Smooth muscle cell (in vitro differentiated cells): Measurements from ENCODE around the gene MAP4K2. TPM values are rescaled to one million over a fixed set of nuclear protein-coding genes. Genes with fewer than 3 reads are reported as not detected.

Experiments used
- polyA plus RNA-seq: library from polyadenylated mRNA; unstranded; fragments of >200 nt; fragmentation: Nextera tagmentation; extraction: Ambion mirVana; gene quantifications from 2 replicates; pipeline ENCODE4 v1.2.1, GENCODE V29; 2016
- total RNA-seq: library from RNA; depleted of rRNA; stranded (reverse); fragments of >200 nt; gene quantifications from 2 replicates; pipeline ENCODE4 v1.2.3, GENCODE V29; 2014

MAP4K2 gene
- total and polyA plus RNA-seq, 2 experiments from 2014 or later, result 23.6 to 28.9 TPM

Other genes starting within 250 kb of the MAP4K2 start
- gene SLC22A11, start 247.3 kb downstream of the MAP4K2 start, total RNA-seq, result 0.18 TPM in 1 of 2 replicates, not detected in the other
- not detected in 2 replicates for gene SLC22A11, start 247.3 kb downstream of the MAP4K2 start, polyA plus RNA-seq
- not detected in 2 replicates for gene SLC22A12, start 212.0 kb downstream of the MAP4K2 start, total RNA-seq
- not detected in 2 replicates for gene SLC22A12, start 212.0 kb downstream of the MAP4K2 start, polyA plus RNA-seq
- gene NRXN2, start 80.0 kb downstream of the MAP4K2 start, total RNA-seq, result 0.13 and 1.4 TPM in 2 replicates
- 1.7 and 2.6 TPM in 2 replicates for gene NRXN2, start 80.0 kb downstream of the MAP4K2 start, polyA plus RNA-seq
- gene RASGRP2, start 59.1 kb downstream of the MAP4K2 start, total RNA-seq, result 0.40 and 2.9 TPM in 2 replicates
- gene RASGRP2, start 59.1 kb downstream of the MAP4K2 start, polyA plus RNA-seq, result 0.78 and 3.6 TPM in 2 replicates
- gene PYGM, start 43.2 kb downstream of the MAP4K2 start, total RNA-seq, result 0.58 and 2.2 TPM in 2 replicates
- gene PYGM, start 43.2 kb downstream of the MAP4K2 start, polyA plus RNA-seq, result 1.1 and 2.0 TPM in 2 replicates
- gene SF1, start 24.7 kb downstream of the MAP4K2 start, total RNA-seq, result 78.8 and 115 TPM in 2 replicates
- gene SF1, start 24.7 kb downstream of the MAP4K2 start, polyA plus RNA-seq, result 84.2 and 101 TPM in 2 replicates
- 10.5 and 11.6 TPM in 2 replicates for gene MEN1, start 7.3 kb upstream of the MAP4K2 start, total RNA-seq
- 35.4 and 37.3 TPM in 2 replicates for gene MEN1, start 7.3 kb upstream of the MAP4K2 start, polyA plus RNA-seq
- 3.0 and 4.7 TPM in 2 replicates for gene CDC42BPG, start 41.4 kb upstream of the MAP4K2 start, total RNA-seq
- 1.7 and 5.9 TPM in 2 replicates for gene CDC42BPG, start 41.4 kb upstream of the MAP4K2 start, polyA plus RNA-seq
- 30.9 and 59.8 TPM in 2 replicates for gene EHD1, start 75.4 kb upstream of the MAP4K2 start, total RNA-seq
- 42.8 and 46.7 TPM in 2 replicates for gene EHD1, start 75.4 kb upstream of the MAP4K2 start, polyA plus RNA-seq
- 4.8 and 4.9 TPM in 2 replicates for gene ATG2A, start 114.0 kb upstream of the MAP4K2 start, total RNA-seq
- gene ATG2A, start 114.0 kb upstream of the MAP4K2 start, polyA plus RNA-seq, result 6.2 and 8.6 TPM in 2 replicates
- gene PPP2R5B, start 121.5 kb upstream of the MAP4K2 start, total RNA-seq, result 14.9 and 20.7 TPM in 2 replicates
- gene PPP2R5B, start 121.5 kb upstream of the MAP4K2 start, polyA plus RNA-seq, result 32.7 and 36.6 TPM in 2 replicates
- gene GPHA2, start 132.7 kb upstream of the MAP4K2 start, total RNA-seq, result not detected in 2 replicates
- gene GPHA2, start 132.7 kb upstream of the MAP4K2 start, polyA plus RNA-seq, result 0.40 TPM in 1 of 2 replicates, not detected in the other
- gene MAJIN, start 168.9 kb upstream of the MAP4K2 start, total RNA-seq, result not detected in 2 replicates
- not detected in 2 replicates for gene MAJIN, start 168.9 kb upstream of the MAP4K2 start, polyA plus RNA-seq
- not detected in 2 replicates for gene BATF2, start 193.8 kb upstream of the MAP4K2 start, total RNA-seq
- gene BATF2, start 193.8 kb upstream of the MAP4K2 start, polyA plus RNA-seq, result 0.41 TPM in 1 of 2 replicates, not detected in the other
- gene ARL2, start 210.9 kb upstream of the MAP4K2 start, total RNA-seq, result 61.0 and 83.3 TPM in 2 replicates
- 116 and 122 TPM in 2 replicates for gene ARL2, start 210.9 kb upstream of the MAP4K2 start, polyA plus RNA-seq
- 9.4 and 14.8 TPM in 2 replicates for gene SNX15, start 224.2 kb upstream of the MAP4K2 start, total RNA-seq
- 24.7 and 25.1 TPM in 2 replicates for gene SNX15, start 224.2 kb upstream of the MAP4K2 start, polyA plus RNA-seq
- gene SAC3D1, start 238.0 kb upstream of the MAP4K2 start, total RNA-seq, result 7.4 and 7.6 TPM in 2 replicates
- gene SAC3D1, start 238.0 kb upstream of the MAP4K2 start, polyA plus RNA-seq, result 26.2 and 33.3 TPM in 2 replicates